ENCODE results near the gene AKAP13.

AKAP13 gene

GRCh38 chr15:85607842-85608241, 227.4 kb downstream of the AKAP13 start:
- DNase-seq = no peak

DNA sequence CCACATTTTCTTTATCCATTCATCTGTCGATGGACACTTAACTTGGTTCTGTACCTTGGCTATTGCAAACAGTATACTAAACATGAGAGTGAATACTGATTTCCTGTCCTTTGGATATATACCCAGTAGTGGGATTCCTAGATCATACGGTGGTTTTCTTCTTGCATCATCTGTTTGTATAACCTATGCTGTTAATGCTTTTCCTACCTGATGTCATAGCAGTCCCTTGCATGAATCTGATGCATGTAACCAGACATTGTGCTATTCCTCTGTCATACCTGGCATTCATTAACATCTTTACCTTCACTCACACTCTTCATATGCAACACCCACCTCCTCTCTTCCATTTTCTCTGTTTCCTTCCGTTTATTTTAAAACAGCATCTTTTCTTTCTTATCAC, 229.1 kb downstream of the AKAP13 start:
- DNase-seq = no peak

GRCh38 chr15:85611361-85611760, 231.0 kb downstream of the AKAP13 start:
- no peak for DNase-seq

DNA sequence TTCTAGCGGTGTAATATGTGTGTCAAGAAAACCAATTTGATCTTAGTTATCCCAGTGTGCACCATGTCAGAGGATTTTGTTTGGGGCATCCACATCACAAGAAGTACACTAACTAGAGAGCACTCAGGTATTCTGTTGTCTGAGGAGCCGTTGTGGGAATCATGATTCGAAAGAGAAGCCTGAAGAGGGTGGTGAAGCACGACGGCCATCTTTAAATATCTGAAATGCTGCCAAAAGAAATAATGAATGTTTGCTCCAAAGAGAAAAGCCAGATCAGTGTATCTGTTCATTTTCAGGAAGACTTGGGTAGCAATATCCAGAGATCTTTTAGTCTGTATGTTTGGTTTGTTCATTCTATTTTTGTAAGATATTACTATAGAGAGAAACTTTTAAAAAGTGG, 233.7 kb downstream of the AKAP13 start:
- DNase-seq = no peak

GRCh38 chr15:85615930-85616329, 235.5 kb downstream of the AKAP13 start:
- DNase-seq = peak in 1 of 2 donors; percentile 39

DNA sequence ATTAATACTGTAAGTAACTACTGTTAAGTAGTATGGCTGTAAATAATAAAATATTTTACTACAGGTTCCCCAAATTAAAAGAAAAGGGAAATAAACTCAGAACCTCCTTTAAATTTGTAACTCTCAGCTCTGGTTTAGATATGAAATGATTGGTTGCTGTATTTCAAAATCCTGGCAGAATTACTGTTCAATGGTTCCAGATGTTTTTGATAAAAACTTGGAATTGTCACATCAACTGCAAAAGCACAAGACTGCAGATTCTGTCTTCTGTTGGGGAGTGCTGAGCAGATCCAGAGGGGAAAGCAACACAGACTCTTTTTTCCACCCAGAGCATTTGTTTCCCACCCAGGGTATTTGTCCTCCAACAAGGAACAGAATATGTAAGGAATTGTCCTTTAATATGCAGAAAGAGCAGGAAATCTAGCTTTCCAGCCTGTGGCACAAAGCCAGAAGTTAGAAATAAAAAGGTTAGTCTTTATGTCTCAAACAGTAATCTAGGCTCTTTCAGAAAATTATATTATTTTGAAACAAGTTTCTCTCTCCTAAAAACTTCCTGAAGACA, 236.2 kb downstream of the AKAP13 start:
- no peak for DNase-seq

GRCh38 chr15:85618228-85618505, 237.8 kb downstream of the AKAP13 start:
- DNase-seq = no peak

DNA sequence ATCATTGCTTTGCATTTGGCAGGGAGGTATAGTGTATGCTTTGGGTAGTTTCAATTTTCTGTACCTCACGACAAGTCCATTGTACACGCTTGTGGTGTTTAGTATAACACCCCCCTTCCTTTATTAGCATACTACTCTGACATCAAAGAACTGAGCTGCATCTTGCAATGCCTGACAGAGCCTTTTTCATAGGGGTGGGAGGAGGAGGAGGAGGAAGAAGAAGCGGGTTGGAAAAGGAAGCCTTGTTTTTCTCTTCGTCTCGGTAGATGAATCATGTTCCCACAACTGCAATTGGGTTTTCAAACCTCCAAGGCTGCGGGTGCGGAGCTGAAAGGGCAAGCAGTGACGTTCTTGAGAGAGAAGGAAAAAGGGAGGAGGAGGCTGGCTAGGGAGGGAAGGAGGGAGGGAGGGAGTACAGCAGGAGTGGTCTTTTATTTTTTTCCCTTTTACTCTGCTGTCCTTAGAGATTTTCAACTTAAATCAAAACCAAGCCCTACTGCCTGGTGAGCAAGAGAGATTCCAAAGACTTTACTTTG, 238.6 kb downstream of the AKAP13 start:
- peak; percentile 56 to 65 for DNase-seq

- peak; percentile 34 to 38 for DNase-seq
Measured at GRCh38 chr15:85619992-85620689, 239.7 kb downstream of the AKAP13 start.

DNA sequence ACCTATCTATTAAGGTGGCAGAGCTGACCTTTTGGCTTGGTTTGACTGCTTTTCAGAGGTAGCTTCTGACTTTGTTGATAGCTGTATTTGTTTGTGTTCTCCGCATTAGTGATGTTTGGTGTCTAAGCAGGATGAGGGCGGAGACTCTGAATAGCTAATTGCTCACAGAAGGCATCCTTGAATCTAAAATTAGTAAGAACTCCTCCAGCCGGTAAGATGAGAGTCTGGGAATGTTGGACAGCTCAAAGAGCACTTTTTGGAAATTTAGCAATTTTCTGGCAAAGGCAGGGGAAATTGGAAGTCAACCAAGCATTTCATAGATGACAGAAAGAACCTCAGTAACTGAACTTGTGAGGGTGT, 240.3 kb downstream of the AKAP13 start:
- DNase-seq = no peak

DNA sequence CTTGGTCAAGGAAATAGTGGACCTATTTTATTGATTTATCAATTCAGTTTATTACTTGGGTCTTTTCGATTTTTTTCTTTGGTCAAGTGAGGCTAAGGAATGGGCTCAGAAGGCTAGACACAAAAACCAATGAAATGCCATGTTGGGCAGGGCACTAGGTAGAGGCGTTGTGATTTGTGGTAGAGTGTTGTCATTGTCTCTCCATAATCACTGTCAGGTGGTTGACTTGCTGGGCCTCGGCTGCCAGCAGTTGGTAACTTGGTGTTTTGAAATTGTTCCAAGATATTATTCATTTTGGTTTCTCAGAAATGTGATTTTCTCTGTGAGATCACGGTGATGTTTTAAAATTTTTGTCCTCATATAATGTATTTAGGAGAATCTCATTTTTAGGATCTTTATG, 240.7 kb downstream of the AKAP13 start:
- no peak for DNase-seq

DNA sequence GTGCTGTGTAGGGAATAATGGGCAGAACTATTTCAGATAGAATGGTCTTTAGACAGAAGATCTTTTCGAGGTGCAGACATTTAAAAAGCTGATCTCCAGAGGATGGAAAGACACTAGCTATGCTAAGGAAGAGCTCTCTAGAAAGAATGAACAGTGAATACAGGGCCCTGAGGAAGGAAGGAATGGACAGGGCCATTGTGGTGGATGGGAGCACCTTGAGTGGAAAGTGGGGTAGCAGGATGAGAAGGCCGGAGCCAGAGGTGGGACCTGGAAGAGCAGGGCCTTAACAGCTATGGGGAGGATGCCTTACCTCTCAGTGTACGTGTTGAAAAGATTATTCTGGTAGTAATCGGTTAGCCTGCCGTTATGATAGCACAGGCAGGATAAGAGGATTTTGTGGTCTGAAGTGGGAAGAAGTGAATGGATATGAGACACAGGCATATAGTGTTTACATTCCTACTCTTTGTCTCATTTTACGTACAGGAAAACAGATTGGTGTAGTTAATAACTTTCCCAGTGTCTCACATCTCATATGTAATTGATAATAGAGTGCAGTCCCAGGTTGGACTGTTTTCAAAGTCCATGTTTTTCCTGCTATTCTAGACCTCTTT, 241.9 kb downstream of the AKAP13 start:
- no peak for DNase-seq

GRCh38 chr15:85623315-85624049, 243.1 kb downstream of the AKAP13 start:
- DNase-seq = no peak

DNA sequence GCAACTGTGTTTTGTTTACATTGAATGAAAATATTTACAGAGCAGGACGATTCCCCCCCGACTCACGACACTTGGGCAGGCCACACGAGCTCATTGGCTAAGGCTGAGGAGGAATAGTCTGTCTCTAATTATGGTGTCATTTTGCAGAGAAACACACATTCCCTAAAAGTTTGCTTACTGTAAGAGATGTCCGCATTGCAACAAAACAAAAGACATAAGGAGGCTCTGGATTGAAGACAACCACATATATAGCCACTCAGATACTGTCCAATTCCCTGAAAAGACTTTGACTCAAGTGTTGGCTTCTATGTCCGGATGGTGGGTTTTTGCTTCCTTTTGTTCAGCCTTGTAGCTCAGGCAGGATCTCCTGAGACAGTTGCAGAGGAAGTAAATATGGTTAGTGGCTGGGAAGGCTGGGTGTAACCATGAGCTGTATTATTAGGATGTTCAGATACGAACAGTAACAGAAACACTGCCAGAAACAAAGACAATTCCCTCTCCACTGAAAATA, 243.9 kb downstream of the AKAP13 start:
- DNase-seq = no peak

DNA sequence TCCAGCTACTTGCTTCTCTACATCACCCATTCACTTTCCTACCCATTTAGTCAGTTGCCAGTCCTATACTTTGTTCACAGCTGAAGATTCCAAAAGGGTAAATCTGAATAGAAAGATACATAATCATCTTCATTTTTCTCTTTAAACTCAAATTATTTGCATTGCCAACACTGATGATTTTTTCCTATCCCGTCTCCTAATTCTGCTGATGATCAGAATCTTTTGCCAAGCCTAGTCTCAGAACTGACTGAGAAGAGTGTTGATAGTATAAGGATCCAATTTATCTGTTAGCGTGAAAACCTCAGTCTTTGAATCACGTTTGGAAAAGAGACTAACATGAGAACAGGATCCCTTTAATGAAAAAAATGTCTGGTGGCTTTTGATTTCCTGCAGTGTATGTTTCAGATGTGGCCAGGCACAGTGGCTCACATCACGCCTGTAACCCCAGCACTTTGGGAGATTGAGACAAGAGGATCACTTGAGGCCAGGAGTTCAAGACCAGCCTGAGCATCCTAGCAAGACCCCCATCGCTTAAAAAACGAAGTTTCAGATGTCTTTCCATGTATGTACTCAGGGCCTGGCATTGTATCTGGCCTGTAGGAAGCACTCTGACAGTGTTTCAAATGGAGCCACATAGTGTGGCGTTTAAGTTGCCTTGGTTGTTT, 244.9 kb downstream of the AKAP13 start:
- DNase-seq = no peak

- DNase-seq = peak in 1 of 2 donors; percentile 17
Measured at GRCh38 chr15:85625856-85626255, 245.5 kb downstream of the AKAP13 start.

DNA sequence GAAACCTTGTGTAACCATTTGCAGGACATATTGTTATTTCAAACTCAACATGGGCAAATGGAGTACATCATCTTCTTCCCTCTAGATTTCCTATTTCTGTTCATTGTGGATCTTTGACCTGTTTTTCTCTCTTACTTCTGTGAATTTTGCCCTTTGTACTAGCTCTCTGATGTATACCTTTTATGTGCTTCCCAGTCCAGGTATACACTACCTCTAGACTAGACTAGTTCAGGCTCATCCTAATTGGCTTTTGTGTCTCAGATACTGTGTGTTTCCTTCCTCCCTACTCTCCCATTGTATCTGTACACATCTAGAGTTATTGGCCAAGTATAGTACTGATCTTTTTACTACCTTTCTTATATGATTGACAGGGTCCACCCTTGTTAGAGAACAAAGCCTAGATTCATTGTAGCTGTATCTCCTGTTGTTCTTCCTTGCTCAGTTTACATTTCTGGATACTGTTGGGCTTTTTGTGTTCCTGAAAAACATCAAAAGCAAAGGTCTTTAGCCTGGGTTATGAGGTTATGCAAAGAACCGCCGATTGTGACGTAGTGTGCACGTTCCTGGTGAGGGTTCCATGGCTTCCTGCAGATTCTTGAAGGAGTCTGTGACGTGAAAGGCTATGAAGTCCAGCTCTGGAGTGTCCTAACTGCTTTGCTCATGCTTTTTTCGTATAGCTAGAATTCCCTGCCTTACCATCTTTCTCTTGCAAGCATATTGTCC, 247.0 kb downstream of the AKAP13 start:
- no peak for DNase-seq

- DNase-seq = no peak
Measured at GRCh38 chr15:85630311-85630710, 249.9 kb downstream of the AKAP13 start.

- DNase-seq = no peak
Measured at GRCh38 chr15:85631018-85631417, 250.6 kb downstream of the AKAP13 start.

- DNase-seq = no peak
Measured at GRCh38 chr15:85632014-85632413, 251.6 kb downstream of the AKAP13 start.

GRCh38 chr15:85633859-85634258, 253.5 kb downstream of the AKAP13 start:
- DNase-seq = no peak

DNA sequence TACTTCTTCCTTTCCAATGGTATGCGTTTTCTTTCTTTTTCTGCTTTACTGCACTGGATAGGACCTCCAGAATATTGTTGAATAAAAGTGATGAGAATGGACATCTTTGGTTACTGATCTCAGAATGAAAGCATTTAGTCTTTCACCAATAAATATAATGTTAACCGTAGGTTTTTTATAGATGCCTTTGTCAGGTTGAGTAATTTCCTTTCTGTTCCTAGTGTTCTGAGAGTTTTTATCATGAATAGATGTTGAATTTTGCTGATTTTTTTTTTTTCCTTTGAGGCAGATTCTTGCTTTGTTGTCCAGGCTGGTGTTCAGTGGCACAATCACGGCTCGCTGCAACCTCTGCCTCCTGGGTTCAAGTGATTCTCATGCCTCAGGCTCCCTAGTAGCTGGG, 255.9 kb downstream of the AKAP13 start:
- no peak for DNase-seq

All from activated CD4-positive, alpha-beta T cell treated with anti-CD3 and anti-CD28 coated beads for 4 hours (primary cell).